Tibial nerve (tissue), 4 donors: ENCODE measurements around the gene SMARCAL1. TPM values are rescaled to one million over a fixed set of nuclear protein-coding genes. Genes with fewer than 3 reads are reported as not detected.
A peak's percentile ranks its signal among the peaks of the same experiment; 100 is the strongest.

Source experiments
- DNase-seq, 2 donors: peaks; one replicate each; pipeline ENCODE4 v3.0.0-alpha.2; 2019; ENCODE audit warnings: low spot score in 2 of 2
- H3K27ac ChIP-seq, 4 donors: fragments of 200-600 bp; sonication (generic) in 3 of 4; one replicate each; pipeline ENCODE4 v1.5.1; 2017 to 2019; ENCODE audit warnings: mild to moderate bottlenecking in 1 of 4
- H3K27me3 ChIP-seq, 2 donors: fragments of 200-600 bp; sonication (generic) in 1 of 2; one replicate each; pipeline versions ENCODE4 v1.5.1 to v1.6.0; 2017 to 2019
- H3K36me3 ChIP-seq, 3 donors: fragments of 200-600 bp; sonication (generic); one replicate each; pipeline ENCODE4 v1.5.1; 2018 to 2019
- H3K4me1 ChIP-seq, 4 donors: fragments of 200-600 bp; sonication (generic) in 3 of 4; one replicate each; pipeline ENCODE4 v1.5.1; 2017 to 2019
- H3K4me3 ChIP-seq, 4 donors: fragments of 200-600 bp; sonication (generic) in 3 of 4; one replicate each; pipeline ENCODE4 v1.5.1; 2017 to 2019; ENCODE audit warnings: mild to moderate bottlenecking in 1 of 4, moderate library complexity in 1 of 4
- H3K9me3 ChIP-seq, 4 donors: fragments of 200-600 bp; sonication (generic) in 3 of 4; one replicate each; pipeline ENCODE4 v1.5.1; 2017 to 2019
- CTCF ChIP-seq, 5 experiments: fragments of 200-600 bp in 3 of 5; fragments of 450-650 bp in 2 of 5; sonication (generic) in 3 of 5; IDR thresholded peaks; one replicate each; pipeline ENCODE4 v1.5.1; 2016 to 2019; ENCODE audit warnings: antibody characterized with exemption in 5 of 5, mild to moderate bottlenecking in 3 of 5, moderate library complexity in 2 of 5
- EP300 ChIP-seq, 2 donors: sonication (generic); formaldehyde crosslinking; IDR thresholded peaks; one replicate each; pipeline ENCODE4 v1.6.1; 2017; ENCODE audit warnings: antibody characterized with exemption in 2 of 2, mild to moderate bottlenecking in 1 of 2
- POLR2A ChIP-seq, 2 donors: fragments of 450-650 bp; IDR thresholded peaks; one replicate each; pipeline ENCODE4 v1.6.1; 2017; ENCODE audit warnings: antibody characterized with exemption in 2 of 2, mild to moderate bottlenecking in 2 of 2, moderate library complexity in 2 of 2
- WGBS, 2 donors: methylation state at CpG; one replicate each; pipeline ENCODE4 v1.1.5; 2018; 5-methylcytosine and 5-hydroxymethylcytosine counted together
- total RNA-seq, 4 donors: library from RNA; depleted of rRNA; stranded (reverse); fragments of >200 nt; gene quantifications; one replicate each; pipeline ENCODE4 v1.1.0, GENCODE V29; 2016

The SMARCAL1 gene
- total RNA-seq, 4 donors from 2014 or later = 11.7 to 35.5 (median 27.5) TPM

GRCh38 chr2:216478791-216479190 lies 66.5 kb downstream of the SMARCAL1 start:
- Histone ChIP-seq H3K36me3 (peaks cover 0 to 87% (median 0%) of the 10 kb centered on the region in 3 donors), H3K9me3 (no peaks in the 10 kb centered on the region), H3K4me1 (peaks cover 0 to 24% (median 2%) of the 10 kb centered on the region in 4 donors), H3K4me3 (no peak overlapping the region), H3K27me3 (no peaks in the 10 kb centered on the region), H3K27ac (peak overlapping the region; percentile 31 to 87 (median 69))
- TF ChIP-seq CTCF (IDR thresholded peaks at IDR 0.05) (no peak), EP300 (IDR thresholded peaks at IDR 0.05) (no peak), POLR2A (IDR thresholded peaks at IDR 0.05) (no peak)
- 63 to 82% methylated on average over 1 of the region's 1 CpG for WGBS, 2 donors
- no peak for DNase-seq

- Histone ChIP-seq H3K4me1 (peaks cover 0 to 24% (median 2%) of the 10 kb centered on the region in 4 donors), H3K9me3 (no peaks in the 10 kb centered on the region), H3K27me3 (no peaks in the 10 kb centered on the region), H3K36me3 (peaks cover 0 to 83% (median 0%) of the 10 kb centered on the region in 3 donors), H3K27ac (no peak overlapping the region), H3K4me3 (no peak overlapping the region)
- TF ChIP-seq EP300 (IDR thresholded peaks at IDR 0.05) = no peak
- TF ChIP-seq POLR2A (IDR thresholded peaks at IDR 0.05) = no peak
- no peak for TF ChIP-seq CTCF (IDR thresholded peaks at IDR 0.05)
- 64 to 74% methylated on average over 3 of the region's 3 CpGs for WGBS, 2 donors
- DNase-seq = no peak
Measured at GRCh38 chr2:216480221-216480620, 67.9 kb downstream of the SMARCAL1 start.

- WGBS, 2 donors = 82 to 84% methylated on average over 2 of the region's 2 CpGs
- TF ChIP-seq EP300 (IDR thresholded peaks at IDR 0.05) (no peak), POLR2A (IDR thresholded peaks at IDR 0.05) (no peak), CTCF (IDR thresholded peaks at IDR 0.05) (no peak)
- H3K4me1 ChIP-seq = peaks cover 0 to 18% (median 2%) of the 10 kb centered on the region in 4 donors
- H3K36me3 ChIP-seq = peaks cover 0 to 60% (median 0%) of the 10 kb centered on the region in 3 donors
- H3K9me3 ChIP-seq = no peaks in the 10 kb centered on the region
- no peak for DNase-seq
- no peak overlapping the region for H3K4me3 ChIP-seq
- H3K27me3 ChIP-seq = no peaks in the 10 kb centered on the region
- no peak overlapping the region for H3K27ac ChIP-seq
Measured at GRCh38 chr2:216482640-216483039, 70.4 kb downstream of the SMARCAL1 start.

- H3K36me3 ChIP-seq = peaks cover 0 to 35% (median 0%) of the 10 kb centered on the region in 3 donors
- no peaks in the 10 kb centered on the region for H3K27me3 ChIP-seq
- H3K4me3 ChIP-seq = no peak overlapping the region
- TF ChIP-seq CTCF (IDR thresholded peaks at IDR 0.05) (no peak), POLR2A (IDR thresholded peaks at IDR 0.05) (no peak), EP300 (IDR thresholded peaks at IDR 0.05) (no peak)
- no peak overlapping the region for H3K27ac ChIP-seq
- no peaks in the 10 kb centered on the region for H3K4me1 ChIP-seq
- no peak for DNase-seq
- WGBS, 2 donors = 88 to 98% methylated on average over 3 of the region's 3 CpGs
- no peaks in the 10 kb centered on the region for H3K9me3 ChIP-seq
Measured at GRCh38 chr2:216485237-216485636, 73.0 kb downstream of the SMARCAL1 start.

- Histone ChIP-seq H3K4me1 (no peaks in the 10 kb centered on the region), H3K36me3 (peaks cover 0 to 30% (median 0%) of the 10 kb centered on the region in 3 donors), H3K4me3 (no peak overlapping the region), H3K27ac (no peak overlapping the region), H3K9me3 (no peaks in the 10 kb centered on the region), H3K27me3 (no peaks in the 10 kb centered on the region)
- no peak for TF ChIP-seq POLR2A (IDR thresholded peaks at IDR 0.05)
- TF ChIP-seq EP300 (IDR thresholded peaks at IDR 0.05) = no peak
- TF ChIP-seq CTCF (IDR thresholded peaks at IDR 0.05) = no peak
- no peak for DNase-seq
- 50 to 56% methylated on average over 5 of the region's 5 CpGs for WGBS, 2 donors
Measured at GRCh38 chr2:216485745-216486144, 73.5 kb downstream of the SMARCAL1 start.
